NCI-H187 treated with DMSO at 0.1 percent for 48 hours (cell line): ENCODE measurements around the gene EDC4.
A peak's percentile ranks its signal among the peaks of the same experiment; 100 is the strongest.
"Not testable (repeated sequence)": the region's sequence is repeated elsewhere in the genome, so short reads cannot be mapped to it uniquely, and the experiment has no call there.

Source experiments
- DNase-seq: peaks from one replicate; lab custom pipeline; 2025; lab: John Stamatoyannopoulos, UW

The EDC4 gene

GRCh38 chr16:67872631-67873434 is at the start of gene EDC4:
EDC4 (plus strand) TSS chr16:67873052; CDS start chr16:67873262, 210 bp downstream.
- no peak for DNase-seq

DNA sequence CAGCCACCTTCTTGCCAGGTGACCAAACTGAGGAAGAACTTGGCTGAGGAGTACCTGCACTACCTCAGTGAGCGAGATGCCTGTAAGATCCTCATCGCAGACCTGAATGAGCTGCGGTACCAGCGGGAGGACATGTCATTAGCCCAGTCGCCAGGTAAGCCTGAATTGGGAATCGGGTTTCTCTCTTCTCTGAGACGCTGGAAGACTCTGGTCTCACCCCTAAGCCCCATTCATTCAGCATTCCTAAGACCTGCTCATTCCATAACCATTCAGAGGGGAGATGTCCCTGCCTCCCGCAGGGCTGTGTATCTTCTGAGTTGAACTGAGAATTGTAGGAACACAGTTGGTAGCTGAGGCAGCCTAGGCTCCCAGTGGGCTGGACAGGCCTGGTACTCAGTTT is 47.7 kb upstream of the EDC4 start:
- no peak for DNase-seq

- DNase-seq, result no peak
Measured at GRCh38 chr16:67825906-67826305, 46.9 kb upstream of the EDC4 start.

- no peak for DNase-seq
Measured at GRCh38 chr16:67828651-67829050, 44.2 kb upstream of the EDC4 start.

DNA sequence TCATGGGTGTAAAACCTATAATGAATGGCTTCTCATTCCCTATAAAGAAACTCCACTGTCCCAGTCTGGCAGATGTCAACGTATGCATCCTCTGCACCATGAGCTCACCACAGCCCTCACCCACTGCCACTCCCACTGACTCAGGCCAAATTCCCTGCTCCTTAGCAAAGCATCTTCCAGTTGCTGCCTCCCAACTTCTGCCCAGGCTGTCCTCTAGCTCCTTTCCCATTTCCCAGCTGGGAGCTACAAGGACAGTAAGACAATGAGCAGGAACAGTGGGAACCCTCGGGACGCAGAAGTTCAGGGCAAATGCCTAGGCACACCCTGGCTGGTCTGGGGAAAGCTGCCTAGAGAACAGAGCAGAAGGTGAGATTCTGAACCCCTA is 39.8 kb upstream of the EDC4 start:
- DNase-seq, result no peak

- DNase-seq, result peak; percentile 27
Measured at GRCh38 chr16:67833415-67834241, 39.2 kb upstream of the EDC4 start.

GRCh38 chr16:67834242-67834614 is 38.6 kb upstream of the EDC4 start:
- no peak for DNase-seq

GRCh38 chr16:67837190-67837589 is 35.7 kb upstream of the EDC4 start:
- DNase-seq, result not testable (repeated sequence)

DNA sequence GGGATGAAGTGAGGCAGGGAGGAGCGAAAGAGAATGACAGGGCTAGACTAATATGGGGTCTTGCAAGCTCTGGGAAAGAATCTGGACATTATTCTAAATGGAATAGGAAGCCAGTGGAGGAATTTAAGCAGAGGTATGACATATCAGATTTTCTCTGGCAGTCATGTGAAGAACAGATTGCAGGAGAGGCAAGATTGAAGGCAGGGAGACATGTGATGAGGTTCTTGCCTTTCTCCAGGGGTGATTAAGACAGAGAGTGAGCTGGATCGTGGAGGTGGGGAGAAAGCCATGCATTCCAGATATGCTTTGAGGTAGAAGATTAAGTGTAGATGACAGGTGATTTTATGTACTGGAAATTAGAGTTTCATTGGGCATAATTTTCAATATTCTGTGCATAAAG is 35.0 kb upstream of the EDC4 start:
- DNase-seq, result no peak

DNA sequence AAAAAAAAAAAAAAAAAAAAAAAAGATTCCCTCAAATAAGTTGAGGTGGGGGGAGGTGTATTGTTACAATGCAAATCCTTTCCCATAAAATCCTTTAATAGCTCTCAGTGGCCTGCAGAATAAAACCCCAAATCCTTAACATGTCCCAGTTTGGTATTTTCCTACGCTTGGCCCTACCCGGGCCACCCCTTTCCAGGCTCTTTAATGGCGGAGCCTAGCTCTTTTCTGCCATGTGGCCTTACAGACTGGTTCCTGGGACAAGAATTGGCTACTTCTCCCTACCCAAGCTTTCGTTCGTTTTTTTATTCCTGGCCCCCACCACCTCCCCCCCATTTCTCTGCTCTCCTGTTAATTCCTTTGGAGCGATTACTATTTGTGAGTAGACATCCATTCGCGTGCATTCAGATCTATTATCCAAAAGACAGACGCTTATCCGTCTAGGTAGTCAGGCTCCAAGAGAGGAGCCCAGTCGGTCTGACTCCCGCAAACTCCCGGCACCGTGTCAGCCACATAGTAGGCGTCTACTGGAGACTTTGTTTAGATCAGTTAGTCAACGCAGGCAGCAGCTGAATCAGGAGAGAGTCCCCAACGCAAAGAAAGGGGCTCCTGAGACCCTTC is 31.5 kb upstream of the EDC4 start:
- no peak for DNase-seq

GRCh38 chr16:67841816-67842508 is 30.9 kb upstream of the EDC4 start, which contains the start of gene THAP11:
THAP11 (plus strand) TSS chr16:67842320; CDS start chr16:67842555, 235 bp downstream.
- peak; percentile 59 for DNase-seq

GRCh38 chr16:67842509-67843342 is 30.1 kb upstream of the EDC4 start:
- DNase-seq, result no peak

DNA sequence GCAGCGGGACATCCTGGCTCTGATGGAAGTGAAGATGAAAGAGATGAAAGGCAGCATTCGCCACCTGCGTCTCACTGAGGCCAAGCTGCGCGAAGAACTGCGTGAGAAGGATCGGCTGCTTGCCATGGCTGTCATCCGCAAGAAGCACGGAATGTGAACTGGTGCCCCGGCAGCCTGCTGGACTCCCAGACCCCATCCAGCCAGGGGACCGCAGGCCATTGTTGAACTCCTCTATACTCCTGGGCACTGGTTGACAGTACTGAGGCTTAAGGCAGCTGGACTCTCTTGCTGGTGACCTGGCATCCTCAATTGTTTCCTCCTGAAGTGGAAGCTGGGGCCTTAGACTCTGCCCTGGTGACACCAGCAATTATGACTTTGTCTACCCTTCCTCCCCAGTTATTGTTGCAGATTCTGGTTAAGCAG is 29.5 kb upstream of the EDC4 start:
- DNase-seq, result no peak

DNA sequence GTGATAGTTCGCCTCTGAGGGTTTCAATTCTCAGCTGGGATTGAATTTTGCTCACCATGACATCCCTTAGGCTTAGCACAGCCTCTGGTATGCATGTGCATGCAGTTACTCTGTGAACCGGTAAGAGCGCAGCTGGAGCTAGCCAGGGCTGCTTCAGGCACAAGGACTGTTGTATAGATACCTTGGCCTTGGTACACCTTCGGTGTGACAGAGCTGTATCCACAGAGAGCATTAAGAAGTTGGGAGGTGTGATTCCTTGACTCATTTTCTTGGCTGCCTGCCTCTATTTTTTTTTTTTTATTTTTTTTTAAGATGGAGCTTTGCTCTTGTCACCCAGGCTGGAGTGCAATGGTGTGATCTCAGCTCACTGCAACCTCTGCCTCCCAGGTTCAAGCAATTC is 28.4 kb upstream of the EDC4 start:
- no peak for DNase-seq

DNA sequence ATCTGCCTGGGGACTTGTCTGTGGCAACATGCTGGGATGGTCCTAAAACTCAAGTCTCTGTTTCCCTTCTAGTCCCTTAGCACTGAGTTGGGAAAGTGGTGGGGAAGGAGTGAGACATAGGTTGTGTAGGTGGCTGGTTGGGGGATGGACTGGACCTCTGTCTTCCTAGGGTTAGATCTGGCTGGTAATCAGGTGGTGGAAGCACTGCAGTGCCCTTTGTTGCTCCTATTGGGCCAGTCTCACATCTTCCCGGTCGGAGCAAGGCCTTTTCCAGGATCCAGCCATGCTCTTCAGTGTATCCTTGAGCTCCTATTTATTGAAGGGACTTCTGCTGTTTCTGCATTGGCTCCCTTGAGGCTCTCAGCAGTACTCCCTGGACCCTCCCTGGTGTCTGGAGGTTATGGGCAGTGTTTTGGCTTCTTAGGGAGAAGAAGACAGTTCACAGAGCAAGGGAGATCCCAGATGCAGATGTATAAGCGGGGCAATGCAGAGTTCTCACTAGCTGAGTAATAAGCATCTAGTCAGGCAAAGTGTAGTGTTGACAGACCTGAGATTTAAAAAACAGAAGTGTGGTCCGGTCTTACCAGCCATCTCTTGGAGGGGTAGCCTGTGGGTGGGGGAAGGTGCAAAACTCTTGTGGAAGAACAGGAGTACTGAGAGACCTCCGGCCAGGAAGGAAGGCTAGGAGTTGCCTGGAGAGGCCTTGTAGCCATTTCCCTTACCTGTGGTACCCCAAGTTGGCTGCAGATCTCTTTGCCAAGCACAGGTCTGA is 27.4 kb upstream of the EDC4 start:
- DNase-seq, result no peak

DNA sequence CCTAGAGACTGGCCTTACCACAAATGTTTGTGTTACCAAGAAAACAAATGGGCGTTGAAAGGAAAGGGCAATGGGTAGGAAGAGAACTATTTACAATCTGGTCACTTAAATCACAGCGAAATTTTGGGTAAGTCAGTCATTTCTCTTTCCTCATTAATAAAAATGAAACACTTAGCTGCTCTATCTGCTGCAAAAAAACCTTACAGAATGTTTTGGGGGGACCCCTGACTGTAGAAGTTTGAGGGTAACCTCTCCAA is 26.9 kb upstream of the EDC4 start:
- no peak for DNase-seq

DNA sequence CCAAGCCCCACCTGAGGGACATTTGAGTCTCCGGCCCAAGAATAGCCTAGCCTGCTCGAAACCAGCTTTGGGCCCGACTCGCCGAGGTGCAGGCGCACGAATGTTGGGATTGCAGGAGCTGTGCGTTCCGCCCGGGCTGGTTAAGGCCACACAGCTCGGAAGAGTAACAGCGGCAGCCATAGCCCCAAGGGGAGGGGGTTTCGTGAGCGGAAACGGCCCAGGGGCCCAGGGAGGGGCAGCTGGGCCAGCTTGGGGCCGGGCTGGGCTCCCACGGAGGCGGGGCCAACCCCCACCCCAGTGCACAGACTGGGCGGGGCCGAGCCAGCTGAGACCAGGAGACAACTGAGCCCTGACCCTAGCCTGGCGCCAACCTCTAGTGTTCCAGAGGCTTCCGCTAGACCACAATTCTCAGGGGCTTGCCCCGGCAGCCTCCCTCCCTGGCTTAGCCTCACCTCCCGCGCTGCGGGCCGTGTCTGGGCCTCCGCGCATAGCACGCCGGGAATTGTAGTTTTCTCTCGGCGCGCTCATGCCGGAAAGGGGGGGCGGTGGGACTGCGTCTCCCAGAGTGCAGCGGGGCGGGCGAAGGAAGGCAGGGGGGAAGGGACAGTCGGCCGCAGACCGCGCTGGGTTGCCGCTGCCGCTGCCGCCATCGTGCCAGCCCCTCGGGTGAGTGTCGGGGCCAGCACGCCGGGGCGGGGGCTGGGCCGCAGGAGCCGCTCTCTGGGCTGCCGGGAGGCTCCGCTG is 26.4 kb upstream of the EDC4 start, which contains the start of gene NUTF2:
TSS of gene NUTF2 (plus strand) at position 614 of the 744 bp plus-strand sequence. CDS start 18,198 bp downstream, outside the sequence.
- peak; percentile 45 for DNase-seq

GRCh38 chr16:67847064-67847861 is 25.6 kb upstream of the EDC4 start, which contains the start of gene CENPT:
CENPT (minus strand) TSS chr16:67847693; CDS start chr16:67833859, 13,834 bp downstream.
- no peak for DNase-seq

- DNase-seq, result no peak
Measured at GRCh38 chr16:67848118-67848517, 24.7 kb upstream of the EDC4 start.
